HG03469 (cell line): ENCODE measurements around the gene IFT81.
"Not testable (repeated sequence)": the region's sequence is repeated elsewhere in the genome, so short reads cannot be mapped to it uniquely, and the experiment has no call there.

Experiments
- ATAC-seq: cut with Tn5 transposase; IDR thresholded peaks from one replicate; pipeline ENCODE4 v1.9.1; 2021; ENCODE audit warnings: mild to moderate bottlenecking, moderate library complexity, moderate number of reproducible peaks; ENCODE audit not compliant: unreplicated experiment

The IFT81 gene, protein sequence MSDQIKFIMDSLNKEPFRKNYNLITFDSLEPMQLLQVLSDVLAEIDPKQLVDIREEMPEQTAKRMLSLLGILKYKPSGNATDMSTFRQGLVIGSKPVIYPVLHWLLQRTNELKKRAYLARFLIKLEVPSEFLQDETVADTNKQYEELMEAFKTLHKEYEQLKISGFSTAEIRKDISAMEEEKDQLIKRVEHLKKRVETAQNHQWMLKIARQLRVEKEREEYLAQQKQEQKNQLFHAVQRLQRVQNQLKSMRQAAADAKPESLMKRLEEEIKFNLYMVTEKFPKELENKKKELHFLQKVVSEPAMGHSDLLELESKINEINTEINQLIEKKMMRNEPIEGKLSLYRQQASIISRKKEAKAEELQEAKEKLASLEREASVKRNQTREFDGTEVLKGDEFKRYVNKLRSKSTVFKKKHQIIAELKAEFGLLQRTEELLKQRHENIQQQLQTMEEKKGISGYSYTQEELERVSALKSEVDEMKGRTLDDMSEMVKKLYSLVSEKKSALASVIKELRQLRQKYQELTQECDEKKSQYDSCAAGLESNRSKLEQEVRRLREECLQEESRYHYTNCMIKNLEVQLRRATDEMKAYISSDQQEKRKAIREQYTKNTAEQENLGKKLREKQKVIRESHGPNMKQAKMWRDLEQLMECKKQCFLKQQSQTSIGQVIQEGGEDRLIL

DNA sequence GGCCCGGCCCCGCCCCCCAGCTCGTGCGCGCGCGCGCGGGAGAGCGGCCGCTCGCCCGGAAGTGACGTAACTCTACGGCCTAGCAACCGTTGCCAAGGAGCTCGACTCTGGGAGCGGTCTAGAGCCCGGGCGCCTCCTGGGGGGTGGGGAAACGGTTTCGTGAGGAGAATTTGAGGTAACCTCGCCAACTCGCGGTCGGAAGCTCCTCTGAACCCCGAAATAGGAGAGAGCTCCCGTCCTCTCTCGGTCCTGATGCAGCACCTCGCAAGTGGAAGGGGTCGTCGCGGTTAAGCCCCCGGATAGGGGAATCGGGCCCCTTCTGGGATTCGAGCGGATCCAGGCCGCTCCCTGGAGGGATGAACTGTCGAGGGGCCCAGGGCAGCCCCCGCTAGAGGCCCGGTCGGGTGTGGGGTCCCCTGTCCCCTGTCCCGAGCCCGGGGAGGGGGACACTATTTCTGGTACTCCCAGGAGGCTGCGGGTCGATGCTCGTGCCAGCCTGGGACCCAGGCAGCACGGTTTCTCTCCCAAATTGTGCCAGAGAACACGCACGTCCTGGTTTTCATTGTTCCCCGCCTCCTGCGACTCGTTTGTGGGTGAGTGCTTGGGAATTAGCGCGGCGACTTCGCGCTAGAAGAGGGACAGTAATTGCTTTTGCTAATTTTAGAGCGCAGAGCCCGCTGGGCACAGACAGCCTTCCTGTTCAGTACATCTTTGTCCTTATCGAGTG is at the start of gene IFT81:
TSS of gene IFT81 (plus strand) at position 89 of the 727 bp plus-strand sequence. CDS start 3,024 bp downstream, outside the sequence.
- ATAC-seq = peak; percentile 65

DNA sequence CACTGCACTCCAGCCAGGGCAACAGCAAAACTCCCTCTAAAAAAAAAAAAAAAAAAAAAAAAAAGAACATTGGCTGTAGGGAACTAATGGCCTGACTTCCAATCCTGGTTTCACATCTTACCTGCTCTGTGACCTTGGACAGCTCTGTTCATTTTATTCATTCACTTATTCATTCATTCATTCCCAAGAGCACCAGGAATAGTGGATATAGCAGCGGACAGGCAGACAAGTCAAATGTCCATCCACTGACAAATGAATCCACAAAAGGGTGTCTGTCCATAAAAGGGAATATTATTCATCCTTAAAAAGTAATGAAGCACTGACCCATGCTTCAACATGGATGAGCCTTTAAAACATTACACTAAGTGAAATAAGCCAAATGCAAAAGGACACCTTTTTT is 48.3 kb upstream of the IFT81 start:
- ATAC-seq = no peak

DNA sequence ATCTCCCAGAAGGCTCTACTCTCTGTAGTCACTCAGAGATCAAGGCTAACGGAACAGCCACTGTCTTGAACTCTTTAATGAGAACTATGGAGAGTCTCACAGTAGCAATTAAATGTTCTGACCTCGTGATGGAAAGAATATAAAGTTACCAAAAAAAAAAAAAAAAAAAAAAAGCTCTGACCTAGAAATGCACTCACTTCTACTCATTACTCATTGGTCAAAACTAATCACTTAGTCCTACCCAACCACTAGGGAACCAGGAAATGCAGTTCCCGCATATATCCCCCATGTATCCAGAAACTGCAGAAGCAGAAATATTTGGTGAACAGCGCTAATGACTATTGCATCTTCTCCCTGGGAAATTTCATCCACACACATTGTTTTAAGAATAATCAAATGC is 46.4 kb upstream of the IFT81 start:
- no peak for ATAC-seq

DNA sequence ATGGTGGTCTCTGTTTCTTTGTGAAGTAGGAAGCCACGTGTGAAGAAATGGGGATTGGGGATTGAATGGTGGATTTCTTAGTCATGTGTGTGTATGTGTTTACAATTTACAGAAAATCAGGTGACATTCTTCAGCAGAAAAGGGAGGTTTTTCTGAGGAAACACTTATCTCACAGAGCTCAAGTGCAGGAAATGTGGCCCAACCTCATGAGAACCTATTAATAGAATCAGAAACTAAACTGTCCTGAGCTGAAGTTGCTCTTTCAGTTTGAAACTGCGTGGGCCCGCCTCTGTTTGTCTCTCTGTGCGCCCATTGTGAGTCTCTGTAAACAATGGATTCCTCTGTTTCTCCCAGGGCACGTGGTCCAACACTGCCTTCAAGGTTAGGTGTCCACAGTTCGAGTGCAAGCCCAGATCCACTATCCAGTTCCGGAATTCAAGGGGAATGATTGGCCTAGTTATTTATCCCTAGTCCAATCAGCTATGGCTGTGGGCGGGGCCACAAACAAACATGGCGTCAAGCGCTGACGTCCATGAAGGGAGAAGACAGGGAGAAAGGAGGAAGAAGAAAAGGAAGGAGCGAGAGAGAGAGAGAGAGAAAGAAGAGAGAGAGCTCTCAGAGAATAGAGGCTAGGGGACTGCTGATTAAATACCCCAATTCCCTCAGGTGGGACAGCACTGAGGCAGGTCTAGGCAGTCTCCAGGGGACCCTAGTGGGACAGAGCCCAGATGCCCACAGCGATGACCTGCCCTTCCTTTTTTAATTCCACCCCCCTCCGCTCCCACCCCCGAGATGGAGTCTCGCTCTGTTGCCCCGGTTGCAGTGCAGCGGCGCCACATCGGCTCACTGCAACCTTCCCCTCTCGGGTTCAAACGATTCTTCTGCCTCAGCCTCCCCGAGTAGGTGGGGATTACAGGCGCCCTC is 44.4 kb upstream of the IFT81 start:
- peak; percentile 70 for ATAC-seq

DNA sequence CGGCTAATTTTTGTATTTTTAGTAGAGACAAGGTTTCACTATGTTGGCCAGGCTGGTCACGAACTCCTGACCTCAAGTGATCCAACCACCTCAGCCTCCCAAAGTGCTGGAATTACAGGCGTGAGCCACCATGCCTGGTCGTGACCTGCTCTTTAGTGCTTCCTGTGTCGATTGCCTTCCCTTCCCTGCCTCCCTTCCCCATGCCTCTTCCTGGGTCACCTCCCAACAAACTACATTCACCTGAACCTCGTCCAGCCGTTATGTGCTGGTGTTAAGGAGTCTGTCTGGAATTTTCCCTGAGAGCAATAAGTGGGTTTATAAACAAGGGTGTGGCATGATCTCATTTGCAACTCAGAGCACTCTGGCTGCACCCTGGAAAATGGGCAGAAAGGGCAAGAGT is 43.7 kb upstream of the IFT81 start:
- ATAC-seq = no peak

DNA sequence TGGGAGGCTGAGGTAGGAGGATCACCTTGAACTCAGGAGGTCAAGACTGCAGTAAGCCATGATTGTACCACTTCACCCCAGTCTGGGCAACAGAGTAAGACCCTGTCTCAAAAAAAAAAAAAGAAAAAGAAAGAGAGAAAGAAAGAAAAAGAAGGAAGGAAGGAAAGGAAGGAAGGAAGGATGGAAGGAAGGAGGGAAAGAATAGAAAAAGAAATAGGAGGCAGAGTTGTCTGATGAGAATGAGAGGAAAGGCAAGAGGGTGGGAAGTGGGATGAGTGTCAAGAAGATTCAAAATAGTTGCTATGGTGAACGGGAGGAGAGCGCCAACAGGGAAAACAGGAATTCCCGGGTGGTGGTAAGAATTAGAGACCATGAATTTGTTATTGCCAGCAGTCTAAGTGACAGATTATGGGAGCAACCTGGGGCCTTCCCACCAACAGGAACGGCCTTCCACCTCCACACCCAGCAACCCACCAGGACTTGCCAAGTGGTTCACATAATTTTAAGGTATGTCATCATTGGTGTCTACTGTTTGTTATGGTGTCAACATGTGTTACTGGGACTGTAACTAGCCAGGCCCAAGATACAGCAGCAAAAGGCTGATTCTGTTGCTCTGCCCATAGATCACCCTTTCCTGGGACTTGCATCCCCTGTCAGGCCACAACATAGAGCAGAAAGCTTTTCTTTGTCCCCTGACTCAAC is 39.7 kb upstream of the IFT81 start:
- ATAC-seq = no peak

DNA sequence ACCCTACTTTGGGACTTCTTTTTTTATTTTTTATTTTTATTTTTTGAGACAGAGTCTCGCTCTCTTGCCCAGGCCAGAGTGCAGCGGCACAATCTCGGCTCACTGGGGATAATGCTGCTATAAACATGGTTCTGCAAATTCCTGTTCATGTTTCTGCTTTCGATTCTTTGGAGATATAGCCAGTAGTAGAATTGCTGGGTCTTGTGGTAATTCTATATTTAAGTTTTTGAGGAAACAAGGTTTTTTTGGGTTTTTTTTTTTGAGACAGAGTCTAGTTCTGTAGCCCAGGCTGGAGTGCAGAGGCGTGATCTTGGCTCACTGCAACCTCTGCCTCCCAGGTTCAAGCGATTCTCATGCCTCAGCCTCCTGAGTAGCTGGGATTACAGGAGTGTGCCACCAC is 35.9 kb upstream of the IFT81 start:
- not testable (repeated sequence) for ATAC-seq

DNA sequence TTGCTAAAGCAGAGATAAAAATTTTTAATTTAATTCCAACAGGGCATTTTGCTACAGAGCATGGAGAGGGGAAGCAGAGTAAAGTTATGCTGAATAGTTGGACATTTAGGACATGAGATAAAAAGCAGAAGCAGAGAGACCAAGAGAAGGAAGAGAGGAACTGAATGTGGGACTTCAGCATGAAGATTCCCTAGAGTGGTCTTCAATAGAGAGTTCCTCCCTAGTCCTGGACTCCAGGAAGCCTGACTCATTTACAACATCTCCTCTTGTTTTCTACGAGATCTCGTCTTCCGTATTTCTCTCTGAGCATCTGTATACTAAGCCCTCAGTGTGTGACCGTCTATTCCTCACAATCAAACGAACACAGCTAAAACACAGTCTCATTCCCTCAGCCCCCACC is 35.2 kb upstream of the IFT81 start:
- no peak for ATAC-seq

DNA sequence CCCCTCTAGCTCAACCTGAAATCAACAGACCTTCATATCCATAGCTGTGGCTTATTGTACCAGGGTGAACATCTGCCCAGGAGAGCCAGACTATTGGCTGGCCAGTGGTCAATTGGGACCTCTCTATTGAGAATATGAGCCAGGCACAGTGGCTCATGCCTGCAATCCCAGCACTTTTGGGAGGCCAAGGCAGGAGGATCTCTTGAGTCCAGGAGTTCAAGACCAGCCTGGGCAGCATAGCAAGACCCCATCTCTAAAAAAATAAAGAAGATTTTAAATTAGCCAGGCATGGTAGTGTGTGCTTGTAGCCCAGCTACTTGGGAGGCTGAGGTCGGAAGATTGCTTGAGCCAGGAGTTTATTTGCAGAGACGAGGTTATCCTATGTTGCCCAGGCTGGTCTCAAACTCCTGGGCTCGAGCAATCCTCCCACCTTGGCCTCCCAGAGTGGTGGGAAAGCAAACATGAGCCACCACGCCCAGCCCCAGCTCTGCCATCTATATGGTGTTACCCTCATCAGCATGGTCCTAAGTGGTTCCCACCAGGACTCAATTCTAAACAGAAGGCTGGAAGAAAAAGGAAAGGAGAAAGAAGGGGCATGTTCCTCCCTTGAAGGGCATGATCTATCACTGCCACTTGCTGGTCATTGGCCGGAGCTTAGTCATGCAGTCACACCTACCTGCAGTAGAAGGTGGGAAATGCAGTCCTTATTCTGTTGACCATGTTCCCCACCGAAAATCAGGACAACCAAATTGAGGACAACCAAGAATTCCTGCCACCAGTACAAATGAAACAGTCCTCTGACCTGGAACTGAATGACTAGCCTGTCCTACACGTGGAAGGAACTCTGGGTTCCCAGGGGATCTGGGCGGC is 33.7 kb upstream of the IFT81 start:
- ATAC-seq = no peak

DNA sequence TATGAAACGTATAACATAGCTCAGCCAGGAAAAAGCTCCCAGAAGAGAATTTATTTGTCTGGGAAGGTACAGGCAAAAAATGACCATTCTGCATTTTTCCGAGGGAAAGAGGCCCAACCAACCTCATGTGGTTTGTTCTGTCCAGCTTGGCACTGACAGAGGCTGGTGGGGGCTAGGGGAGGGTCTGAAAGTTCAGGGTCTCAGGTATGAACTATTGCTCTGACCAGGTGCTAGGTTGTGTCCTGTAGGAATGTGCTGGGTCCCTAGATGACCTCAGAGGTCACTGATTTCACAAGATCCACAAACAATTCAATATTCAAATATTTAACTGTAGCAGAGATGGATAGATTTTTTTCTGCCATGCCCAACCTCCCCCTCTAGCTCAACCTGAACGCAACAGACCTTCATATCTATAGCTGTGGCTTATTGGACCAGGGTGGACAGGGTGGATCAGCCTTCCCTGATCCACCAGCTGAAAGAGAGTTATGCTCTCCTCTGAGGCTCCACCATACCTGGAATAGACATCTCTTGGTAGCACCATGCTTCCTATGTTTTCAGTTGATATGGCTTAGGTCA is 32.9 kb upstream of the IFT81 start:
- ATAC-seq = no peak

DNA sequence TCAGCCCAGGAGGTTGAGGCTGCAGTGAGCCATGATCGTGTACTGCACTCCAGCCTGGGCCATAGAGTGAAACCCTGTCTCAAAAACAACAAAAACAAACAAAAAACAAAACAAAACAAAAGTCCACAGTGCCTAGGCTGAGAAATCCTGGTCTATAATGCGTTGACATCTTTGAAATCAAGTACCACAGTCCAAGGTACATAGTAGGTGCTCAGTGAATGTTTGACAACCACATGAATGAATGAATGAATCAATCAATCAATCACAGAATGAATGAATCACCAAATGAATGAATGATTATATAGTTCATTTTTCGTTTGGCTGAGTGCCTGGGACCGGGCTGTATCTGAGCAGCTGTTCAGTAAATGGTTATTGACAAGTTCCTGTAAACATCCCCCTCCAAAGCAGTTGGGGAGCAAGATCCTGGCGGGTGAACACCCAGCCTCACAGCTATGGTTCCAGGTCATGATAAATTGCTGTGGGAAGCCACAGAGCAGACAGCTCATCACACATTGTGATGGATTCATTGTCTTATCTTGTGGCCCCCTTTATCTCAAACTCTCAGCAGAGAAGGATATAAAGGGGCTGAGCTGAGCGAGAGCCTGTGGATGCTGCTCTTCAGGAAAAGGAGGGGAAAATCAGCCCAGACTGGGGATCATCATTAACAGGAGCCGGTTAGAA is 30.4 kb upstream of the IFT81 start:
- no peak for ATAC-seq

DNA sequence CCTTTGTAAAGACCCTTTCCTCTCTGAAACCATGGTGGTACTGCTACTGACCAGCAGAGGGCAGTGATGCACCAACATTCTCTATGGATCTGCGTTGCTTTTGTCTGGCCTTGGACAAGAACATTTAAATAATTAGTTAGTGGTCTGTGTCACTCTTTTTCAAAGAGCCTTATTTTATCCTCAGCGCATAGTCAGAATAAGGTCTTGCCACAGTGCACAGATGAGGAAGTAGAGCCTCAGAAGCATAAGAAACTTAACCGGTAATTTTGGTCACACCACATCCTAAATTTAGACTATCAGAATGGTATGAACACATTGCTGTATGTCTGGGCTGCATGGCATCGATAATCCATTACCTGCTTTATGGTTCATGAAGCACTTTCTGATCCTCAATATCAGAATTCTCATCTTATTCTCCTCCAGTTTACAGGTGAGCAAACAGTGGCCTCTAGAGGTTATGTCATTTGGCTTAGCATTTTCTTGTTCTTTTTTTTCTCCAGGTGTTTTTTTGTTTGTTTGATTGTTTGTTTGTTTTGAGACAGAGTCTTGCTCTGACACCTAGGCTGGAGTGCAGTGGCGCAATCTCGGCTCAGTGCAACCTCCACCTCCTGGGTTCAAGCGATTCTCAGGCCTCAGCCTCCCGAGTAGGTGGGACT is 23.7 kb upstream of the IFT81 start:
- ATAC-seq = peak; percentile 75

DNA sequence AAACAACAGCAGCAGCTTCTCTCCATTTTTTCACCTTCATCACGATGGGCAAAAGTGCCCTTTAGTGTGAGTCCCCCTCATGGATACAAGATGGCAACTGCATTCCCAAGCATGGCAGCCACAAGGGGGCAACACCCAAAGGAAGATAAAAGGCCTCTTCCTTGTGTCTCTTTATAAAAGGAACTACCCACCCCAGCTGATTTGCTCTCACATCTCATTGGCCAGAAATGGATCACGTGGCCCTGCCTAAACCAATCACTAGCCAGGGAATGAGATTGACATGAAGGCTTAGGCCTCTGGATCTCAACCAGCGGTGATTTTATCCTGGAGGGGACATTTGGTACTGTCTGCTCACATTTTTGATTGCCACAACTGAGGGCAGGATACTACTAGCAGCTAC is 21.9 kb upstream of the IFT81 start:
- ATAC-seq = no peak

DNA sequence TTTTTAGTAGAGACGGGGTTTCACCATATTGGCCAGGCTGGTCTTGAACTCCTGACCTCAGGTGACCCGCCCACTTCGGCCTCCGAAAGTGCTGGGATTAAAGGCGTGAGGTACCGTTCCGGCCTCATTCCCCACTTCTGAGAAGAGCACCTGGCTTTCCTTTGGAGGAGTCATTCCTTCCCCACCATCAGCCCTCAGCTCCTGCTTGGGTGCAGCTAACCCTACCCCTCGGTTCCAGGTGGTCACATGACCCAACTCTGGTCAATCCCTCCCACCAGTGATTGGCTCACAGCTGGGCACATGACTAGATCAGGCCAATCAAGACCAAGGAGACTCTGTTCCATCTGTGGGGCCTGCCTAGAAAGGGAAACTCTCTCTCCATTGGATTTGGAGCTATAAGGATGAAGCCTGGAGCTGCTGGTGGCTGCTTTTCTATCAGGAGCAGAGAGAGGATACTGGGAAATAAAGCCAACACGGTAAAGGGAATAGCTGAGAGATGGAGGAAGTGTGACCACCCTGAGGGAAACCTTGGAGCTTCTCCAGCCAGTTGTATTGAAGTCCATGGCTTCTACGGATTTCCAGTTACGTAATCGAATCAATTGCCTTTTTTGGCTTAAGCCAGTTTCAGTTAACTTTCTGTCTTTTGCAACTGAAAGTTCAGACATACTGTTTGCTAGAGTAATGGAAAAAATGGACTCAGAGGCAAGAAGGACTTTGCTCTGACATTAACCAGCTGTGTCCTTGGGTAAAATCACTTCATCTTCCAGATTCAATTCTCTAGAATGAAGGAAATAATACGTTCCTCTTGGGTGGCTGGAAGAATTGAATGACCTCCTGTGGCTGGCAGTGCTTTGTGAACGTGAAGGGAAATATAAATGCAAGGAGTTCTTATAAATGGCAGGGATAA is 19.7 kb upstream of the IFT81 start:
- ATAC-seq = no peak

DNA sequence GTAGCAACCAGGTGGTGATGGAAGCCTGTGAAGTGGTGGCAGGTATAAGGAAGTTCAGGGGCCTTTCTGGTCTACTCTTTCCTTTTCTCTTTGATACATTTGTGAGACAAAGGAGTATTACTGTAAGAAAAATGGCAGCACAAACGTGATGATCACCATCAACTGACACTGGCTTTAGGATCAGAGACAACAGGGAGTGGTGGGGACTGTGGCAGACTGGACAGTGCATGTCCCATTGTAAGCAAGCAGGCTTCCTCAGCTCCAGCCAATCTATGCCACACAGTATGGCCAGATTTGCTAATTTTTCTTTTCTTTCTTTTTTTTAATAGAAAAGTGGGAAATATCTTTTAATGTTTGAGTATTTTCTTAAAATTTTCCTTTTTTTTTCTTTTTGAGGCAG is 19.0 kb upstream of the IFT81 start:
- ATAC-seq = no peak

DNA sequence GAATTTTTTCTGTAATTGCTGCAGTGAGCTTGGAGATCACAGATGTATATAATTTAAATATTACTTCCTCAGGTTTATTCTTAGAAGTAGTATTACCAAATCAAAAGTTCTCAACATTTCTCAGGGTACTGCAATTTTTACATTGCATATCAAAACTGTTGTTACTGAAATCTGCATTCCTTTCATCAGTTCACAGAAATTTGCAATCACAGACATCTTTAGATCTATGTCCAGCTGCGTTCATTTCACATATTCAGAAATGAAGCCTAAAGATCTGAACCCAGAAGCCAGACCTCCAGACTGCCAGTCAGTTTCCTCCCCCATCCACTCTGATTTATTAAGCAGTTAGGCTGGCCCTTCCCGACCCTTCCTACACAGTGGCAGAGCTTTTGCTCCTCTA is 18.2 kb upstream of the IFT81 start:
- ATAC-seq = no peak
